SK-N-SH treated with all-trans-retinoic acid at 6 μM for 48 hours (cell line): ENCODE results near the gene TCF7.

Source experiments
- ATAC-seq: fragments of 200-7000 bp; cut with Tn5 transposase; 3 replicates; pipeline ENCODE4 v1.9.1; 2020; ENCODE audit warnings: mild to moderate bottlenecking, moderate library complexity
- ARNTL ChIP-seq: fragments of 450-650 bp; formaldehyde crosslinking; IDR thresholded peaks from 2 replicates; pipeline ENCODE4 v1.5.0; 2020; ENCODE audit warnings: low read depth, mild to moderate bottlenecking, moderate library complexity, borderline replicate concordance
- BACH2 ChIP-seq: fragments of 250-450 bp; sonication (Bioruptor Pico); IDR thresholded peaks from 2 replicates; pipeline ENCODE4 v1.9.0; 2021; ENCODE audit warnings: mild to moderate bottlenecking, borderline replicate concordance
- CSDC2 ChIP-seq: fragments of 250-450 bp; sonication (Bioruptor Pico); IDR thresholded peaks from 2 replicates; pipeline ENCODE4 v1.5.0; 2020; ENCODE audit warnings: mild to moderate bottlenecking, moderate library complexity
- ESRRG ChIP-seq: fragments of 250-450 bp; sonication (Bioruptor Pico); IDR thresholded peaks from 2 replicates; pipeline ENCODE4 v1.6.1; 2021; ENCODE audit warnings: mild to moderate bottlenecking
- GLIS3 ChIP-seq: fragments of 250-450 bp; sonication (Bioruptor Pico); IDR thresholded peaks from 2 replicates; pipeline ENCODE4 v1.5.0; 2020; ENCODE audit warnings: mild to moderate bottlenecking, moderate library complexity
- ISL1 ChIP-seq: fragments of 250-450 bp; sonication (Bioruptor Pico); IDR thresholded peaks from 2 replicates; pipeline ENCODE4 v2.1.2; 2022; ENCODE audit warnings: mild to moderate bottlenecking, moderate library complexity
- OSR1 ChIP-seq: fragments of 250-450 bp; sonication (Bioruptor Pico); IDR thresholded peaks from 2 replicates; pipeline ENCODE4 v1.8.0; 2022; ENCODE audit warnings: moderate library complexity, mild to moderate bottlenecking, inconsistent platforms
- PPARA ChIP-seq: fragments of 250-450 bp; sonication (Bioruptor Pico); IDR thresholded peaks from 2 replicates; pipeline ENCODE4 v1.5.0; 2020; ENCODE audit warnings: mild to moderate bottlenecking, borderline replicate concordance
- RARB ChIP-seq: fragments of 250-450 bp; sonication (Bioruptor Pico); IDR thresholded peaks from 2 replicates; pipeline ENCODE4 v1.8.0; 2021; ENCODE audit warnings: mild to moderate bottlenecking, moderate library complexity
- SNAI2 ChIP-seq: fragments of 250-450 bp; sonication (Bioruptor Pico); IDR thresholded peaks from 2 replicates; pipeline ENCODE4 v1.5.0; 2020; ENCODE audit warnings: mild to moderate bottlenecking, moderate library complexity
- TCF4 ChIP-seq: fragments of 250-450 bp; sonication (Bioruptor Pico); IDR thresholded peaks from 2 replicates; pipeline ENCODE4 v1.8.0; 2021; ENCODE audit warnings: mild to moderate bottlenecking, moderate library complexity, borderline replicate concordance
- TOX ChIP-seq: fragments of 250-450 bp; sonication (Bioruptor Pico); IDR thresholded peaks from 2 replicates; pipeline ENCODE4 v1.8.0; 2021; ENCODE audit warnings: mild to moderate bottlenecking, moderate library complexity, borderline replicate concordance
- ZC3H10 ChIP-seq: fragments of 250-450 bp; sonication (Bioruptor Pico); IDR thresholded peaks from 2 replicates; pipeline ENCODE4 v1.5.1; 2021; ENCODE audit warnings: mild to moderate bottlenecking, moderate library complexity
- ZFP30 ChIP-seq: fragments of 450-650 bp; formaldehyde crosslinking; IDR thresholded peaks from 2 replicates; pipeline ENCODE4 v1.5.0; 2022; ENCODE audit warnings: mild to moderate bottlenecking, moderate library complexity
- ZNF565 ChIP-seq: fragments of 450-650 bp; formaldehyde crosslinking; conservative IDR thresholded peaks from 2 replicates; pipeline ENCODE4 v1.5.0; 2020; ENCODE audit warnings: low read depth, mild to moderate bottlenecking, moderate library complexity
- ZNF70 ChIP-seq: fragments of 450-650 bp; formaldehyde crosslinking; IDR thresholded peaks from 2 replicates; pipeline ENCODE4 v1.5.0; 2020; ENCODE audit warnings: mild to moderate bottlenecking, moderate library complexity
- ZNF8 ChIP-seq: fragments of 450-650 bp; formaldehyde crosslinking; IDR thresholded peaks from 2 replicates; pipeline ENCODE4 v1.5.0; 2020; ENCODE audit warnings: mild to moderate bottlenecking, moderate library complexity
- TF ChIP-seq, protein P1 (sequence below): fragments of 250-450 bp; sonication (Bioruptor Pico); IDR thresholded peaks from 2 replicates; pipeline ENCODE4 v1.5.0; 2020; ENCODE audit warnings: mild to moderate bottlenecking, moderate library complexity
- TF ChIP-seq, protein P2 (sequence below): fragments of 250-450 bp; sonication (Bioruptor Pico); IDR thresholded peaks from 2 replicates; pipeline ENCODE4 v1.5.1; 2020; ENCODE audit warnings: low read depth, mild to moderate bottlenecking, moderate library complexity
- TF ChIP-seq, protein P3 (sequence below): fragments of 250-450 bp; sonication (Bioruptor Pico); IDR thresholded peaks from 2 replicates; pipeline ENCODE4 v1.8.0; 2021; ENCODE audit warnings: low read depth, mild to moderate bottlenecking, moderate library complexity, borderline replicate concordance
- TF ChIP-seq, protein P4 (sequence below): fragments of 250-450 bp; sonication (Bioruptor Pico); IDR thresholded peaks from 2 replicates; pipeline ENCODE4 v1.5.1; 2021; ENCODE audit warnings: mild to moderate bottlenecking, moderate library complexity

The TCF7 gene

GRCh38 chr5:134072471-134073210, 41.8 kb upstream of the TCF7 start:
- no peak for ATAC-seq
- no peak for TF ChIP-seq BACH2
- TF ChIP-seq ESRRG: no peak
- TF ChIP-seq RARB (CRISPR knock-in tag): no peak
- TF ChIP-seq ISL1 (CRISPR knock-in tag): no peak
- TF ChIP-seq ZNF70 (CRISPR knock-in tag): no peak
- TF ChIP-seq ZFP30 (CRISPR knock-in tag): no peak
- TF ChIP-seq PPARA: no peak
- TF ChIP-seq, protein P1, sequence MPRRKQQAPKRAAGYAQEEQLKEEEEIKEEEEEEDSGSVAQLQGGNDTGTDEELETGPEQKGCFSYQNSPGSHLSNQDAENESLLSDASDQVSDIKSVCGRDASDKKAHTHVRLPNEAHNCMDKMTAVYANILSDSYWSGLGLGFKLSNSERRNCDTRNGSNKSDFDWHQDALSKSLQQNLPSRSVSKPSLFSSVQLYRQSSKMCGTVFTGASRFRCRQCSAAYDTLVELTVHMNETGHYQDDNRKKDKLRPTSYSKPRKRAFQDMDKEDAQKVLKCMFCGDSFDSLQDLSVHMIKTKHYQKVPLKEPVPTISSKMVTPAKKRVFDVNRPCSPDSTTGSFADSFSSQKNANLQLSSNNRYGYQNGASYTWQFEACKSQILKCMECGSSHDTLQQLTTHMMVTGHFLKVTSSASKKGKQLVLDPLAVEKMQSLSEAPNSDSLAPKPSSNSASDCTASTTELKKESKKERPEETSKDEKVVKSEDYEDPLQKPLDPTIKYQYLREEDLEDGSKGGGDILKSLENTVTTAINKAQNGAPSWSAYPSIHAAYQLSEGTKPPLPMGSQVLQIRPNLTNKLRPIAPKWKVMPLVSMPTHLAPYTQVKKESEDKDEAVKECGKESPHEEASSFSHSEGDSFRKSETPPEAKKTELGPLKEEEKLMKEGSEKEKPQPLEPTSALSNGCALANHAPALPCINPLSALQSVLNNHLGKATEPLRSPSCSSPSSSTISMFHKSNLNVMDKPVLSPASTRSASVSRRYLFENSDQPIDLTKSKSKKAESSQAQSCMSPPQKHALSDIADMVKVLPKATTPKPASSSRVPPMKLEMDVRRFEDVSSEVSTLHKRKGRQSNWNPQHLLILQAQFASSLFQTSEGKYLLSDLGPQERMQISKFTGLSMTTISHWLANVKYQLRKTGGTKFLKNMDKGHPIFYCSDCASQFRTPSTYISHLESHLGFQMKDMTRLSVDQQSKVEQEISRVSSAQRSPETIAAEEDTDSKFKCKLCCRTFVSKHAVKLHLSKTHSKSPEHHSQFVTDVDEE (CRISPR knock-in tag): no peak
- TF ChIP-seq, protein P2, sequence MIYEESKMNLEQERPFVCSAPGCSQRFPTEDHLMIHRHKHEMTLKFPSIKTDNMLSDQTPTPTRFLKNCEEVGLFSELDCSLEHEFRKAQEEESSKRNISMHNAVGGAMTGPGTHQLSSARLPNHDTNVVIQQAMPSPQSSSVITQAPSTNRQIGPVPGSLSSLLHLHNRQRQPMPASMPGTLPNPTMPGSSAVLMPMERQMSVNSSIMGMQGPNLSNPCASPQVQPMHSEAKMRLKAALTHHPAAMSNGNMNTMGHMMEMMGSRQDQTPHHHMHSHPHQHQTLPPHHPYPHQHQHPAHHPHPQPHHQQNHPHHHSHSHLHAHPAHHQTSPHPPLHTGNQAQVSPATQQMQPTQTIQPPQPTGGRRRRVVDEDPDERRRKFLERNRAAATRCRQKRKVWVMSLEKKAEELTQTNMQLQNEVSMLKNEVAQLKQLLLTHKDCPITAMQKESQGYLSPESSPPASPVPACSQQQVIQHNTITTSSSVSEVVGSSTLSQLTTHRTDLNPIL: no peak
- TF ChIP-seq OSR1: no peak
- TF ChIP-seq, protein P3, sequence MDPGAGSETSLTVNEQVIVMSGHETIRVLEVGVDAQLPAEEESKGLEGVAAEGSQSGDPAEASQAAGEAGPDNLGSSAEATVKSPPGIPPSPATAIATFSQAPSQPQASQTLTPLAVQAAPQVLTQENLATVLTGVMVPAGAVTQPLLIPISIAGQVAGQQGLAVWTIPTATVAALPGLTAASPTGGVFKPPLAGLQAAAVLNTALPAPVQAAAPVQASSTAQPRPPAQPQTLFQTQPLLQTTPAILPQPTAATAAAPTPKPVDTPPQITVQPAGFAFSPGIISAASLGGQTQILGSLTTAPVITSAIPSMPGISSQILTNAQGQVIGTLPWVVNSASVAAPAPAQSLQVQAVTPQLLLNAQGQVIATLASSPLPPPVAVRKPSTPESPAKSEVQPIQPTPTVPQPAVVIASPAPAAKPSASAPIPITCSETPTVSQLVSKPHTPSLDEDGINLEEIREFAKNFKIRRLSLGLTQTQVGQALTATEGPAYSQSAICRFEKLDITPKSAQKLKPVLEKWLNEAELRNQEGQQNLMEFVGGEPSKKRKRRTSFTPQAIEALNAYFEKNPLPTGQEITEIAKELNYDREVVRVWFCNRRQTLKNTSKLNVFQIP (CRISPR knock-in tag): no peak
- TF ChIP-seq GLIS3 (CRISPR knock-in tag): no peak
- TF ChIP-seq ZNF8 (CRISPR knock-in tag): no peak
- no peak for TF ChIP-seq ZC3H10 (CRISPR knock-in tag)
- TF ChIP-seq ZNF565 (CRISPR knock-in tag): no peak
- no peak for TF ChIP-seq SNAI2

DNA sequence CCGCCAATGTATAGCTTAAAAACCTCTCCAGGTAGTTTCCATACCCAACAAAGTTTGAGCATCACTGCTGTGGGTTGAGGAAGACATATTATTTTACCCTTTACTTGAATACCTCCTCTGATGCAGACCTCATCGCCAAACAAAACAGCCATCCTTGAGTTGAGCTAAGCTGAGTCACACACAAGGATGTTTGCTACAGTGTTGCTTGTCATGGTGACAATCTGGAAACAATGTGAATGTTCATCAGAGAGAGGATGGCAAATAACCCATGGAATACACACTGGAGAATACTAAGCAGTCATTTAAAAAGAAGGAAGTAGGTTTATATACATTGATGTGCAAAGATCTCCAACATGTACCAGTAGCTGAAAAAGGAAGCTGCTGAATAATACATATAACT, 41.1 kb upstream of the TCF7 start:
- TF ChIP-seq, protein P1 (CRISPR knock-in tag): no peak
- no peak for TF ChIP-seq ARNTL (CRISPR knock-in tag)
- ATAC-seq: no peak

- no peak for ATAC-seq
- TF ChIP-seq PPARA (no peak), ZFP30 (CRISPR knock-in tag) (no peak), CSDC2 (CRISPR knock-in tag) (no peak), ESRRG (no peak), OSR1 (no peak), TCF4 (no peak), TOX (no peak)
- TF ChIP-seq, protein P2: no peak
- TF ChIP-seq, protein P4, sequence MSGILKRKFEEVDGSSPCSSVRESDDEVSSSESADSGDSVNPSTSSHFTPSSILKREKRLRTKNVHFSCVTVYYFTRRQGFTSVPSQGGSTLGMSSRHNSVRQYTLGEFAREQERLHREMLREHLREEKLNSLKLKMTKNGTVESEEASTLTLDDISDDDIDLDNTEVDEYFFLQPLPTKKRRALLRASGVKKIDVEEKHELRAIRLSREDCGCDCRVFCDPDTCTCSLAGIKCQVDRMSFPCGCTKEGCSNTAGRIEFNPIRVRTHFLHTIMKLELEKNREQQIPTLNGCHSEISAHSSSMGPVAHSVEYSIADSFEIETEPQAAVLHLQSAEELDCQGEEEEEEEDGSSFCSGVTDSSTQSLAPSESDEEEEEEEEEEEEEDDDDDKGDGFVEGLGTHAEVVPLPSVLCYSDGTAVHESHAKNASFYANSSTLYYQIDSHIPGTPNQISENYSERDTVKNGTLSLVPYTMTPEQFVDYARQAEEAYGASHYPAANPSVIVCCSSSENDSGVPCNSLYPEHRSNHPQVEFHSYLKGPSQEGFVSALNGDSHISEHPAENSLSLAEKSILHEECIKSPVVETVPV (CRISPR knock-in tag): no peak
These were observed 39.4 kb upstream of the TCF7 start for GRCh38 chr5:134075102-134075501.
